GM23338 (cell line): ENCODE measurements around the gene CCDC91. TPM values are rescaled to one million over a fixed set of nuclear protein-coding genes. Genes with fewer than 3 reads are reported as not detected.

ENCODE experiments used
- ATAC-seq: fragments of 200-7000 bp; cut with Tn5 transposase; 3 replicates; pipeline ENCODE4 v1.9.1; 2020
- DNase-seq: peaks from one replicate; pipeline ENCODE4 v3.0.0-alpha.2; 2015; ENCODE audit warnings: low spot score
- H2AFZ ChIP-seq: fragments of 200-600 bp; sonication (generic); 2 replicates; pipeline ENCODE4 v1.8.0; 2016; ENCODE audit warnings: antibody characterized with exemption, mild to moderate bottlenecking, moderate library complexity
- H3F3A ChIP-seq: fragments of 200-600 bp; sonication (generic); replicated peaks from 2 replicates; pipeline ENCODE4 v1.8.0; 2017; ENCODE audit warnings: antibody characterized with exemption, mixed run types, low read depth
- H3K27ac ChIP-seq: fragments of 200-600 bp; sonication (generic); 2 replicates; pipeline ENCODE4 v1.6.1; 2016; ENCODE audit warnings: low read depth
- H3K27me3 ChIP-seq: fragments of 200-600 bp; sonication (generic); 2 replicates; pipeline ENCODE4 v1.8.0; 2016; ENCODE audit warnings: mild to moderate bottlenecking, mixed run types, moderate library complexity; ENCODE audit not compliant: insufficient read depth
- H3K36me3 ChIP-seq: fragments of 200-600 bp; sonication (generic); 2 replicates; pipeline ENCODE4 v1.8.0; 2016; ENCODE audit warnings: mild to moderate bottlenecking; ENCODE audit not compliant: insufficient read depth
- H3K4me1 ChIP-seq: fragments of 200-600 bp; sonication (generic); 2 replicates; pipeline ENCODE4 v1.8.0; 2016; ENCODE audit warnings: mild to moderate bottlenecking, moderate library complexity; ENCODE audit not compliant: insufficient read depth
- H3K4me2 ChIP-seq: fragments of 200-600 bp; sonication (generic); 2 replicates; pipeline ENCODE4 v1.7.1; 2017; ENCODE audit warnings: mixed run types
- H3K4me3 ChIP-seq: fragments of 200-600 bp; sonication (generic); 2 replicates; pipeline ENCODE4 v1.6.1; 2016; ENCODE audit warnings: mixed run types
- H3K79me2 ChIP-seq: fragments of 200-600 bp; sonication (generic); replicated peaks from 2 replicates; pipeline ENCODE4 v1.8.0; 2017; ENCODE audit warnings: mild to moderate bottlenecking; ENCODE audit not compliant: insufficient read depth
- H3K9me2 ChIP-seq: fragments of 200-600 bp; sonication (generic); 2 replicates; pipeline ENCODE4 v1.8.0; 2017; ENCODE audit not compliant: insufficient read depth
- H4K20me1 ChIP-seq: fragments of 200-600 bp; sonication (generic); replicated peaks from 2 replicates; pipeline ENCODE4 v1.8.0; 2017; ENCODE audit warnings: mild to moderate bottlenecking; ENCODE audit not compliant: insufficient read depth
- H3K27ac Mint-ChIP-seq: 2 replicates; pipeline ENCODE4 v1.8.0; 2020; ENCODE audit warnings: inconsistent platforms, mild to moderate bottlenecking, moderate library complexity, mixed read lengths
- H3K27me3 Mint-ChIP-seq: 3 replicates; pipeline ENCODE4 v1.8.0; 2022; ENCODE audit warnings: low read depth, mild to moderate bottlenecking, moderate library complexity, mixed read lengths, inconsistent platforms; ENCODE audit not compliant: insufficient read depth, poor library complexity
- H3K36me3 Mint-ChIP-seq: 3 replicates; pipeline ENCODE4 v1.8.0; 2021; ENCODE audit warnings: low read depth, mild to moderate bottlenecking, inconsistent platforms, moderate library complexity, mixed read lengths
- H3K4me1 Mint-ChIP-seq: 3 replicates; pipeline ENCODE4 v1.8.0; 2020; ENCODE audit warnings: mild to moderate bottlenecking, inconsistent platforms, mixed read lengths
- H3K4me3 Mint-ChIP-seq: 3 replicates; pipeline ENCODE4 v1.8.0; 2021; ENCODE audit warnings: moderate library complexity, mild to moderate bottlenecking, inconsistent platforms, mixed read lengths
- H3K9me3 Mint-ChIP-seq: 3 replicates; pipeline ENCODE4 v1.8.0; 2020; ENCODE audit warnings: moderate library complexity, mild to moderate bottlenecking, inconsistent platforms, mixed read lengths
- CREB1 ChIP-seq: fragments of 250-450 bp; sonication (Bioruptor Pico); IDR thresholded peaks from 2 replicates; pipeline ENCODE4 v1.5.0; 2020; ENCODE audit warnings: low read depth, mild to moderate bottlenecking, moderate library complexity
- EZH2 ChIP-seq: fragments of 200-600 bp; sonication (generic); IDR thresholded peaks from one replicate; pipeline ENCODE4 v1.8.0; 2017; ENCODE audit warnings: antibody characterized with exemption, mild to moderate bottlenecking, low read depth; ENCODE audit not compliant: unreplicated experiment
- EZH2phosphoT487 ChIP-seq: fragments of 200-600 bp; sonication (generic); IDR thresholded peaks from one replicate; pipeline ENCODE4 v1.8.1; 2018; ENCODE audit warnings: antibody characterized with exemption; ENCODE audit not compliant: unreplicated experiment
- JUNB ChIP-seq: IDR thresholded peaks from one replicate; pipeline ENCODE4 v1.6.1; 2016; ENCODE audit warnings: antibody characterized with exemption; ENCODE audit not compliant: unreplicated experiment
- NANOG ChIP-seq: IDR thresholded peaks from 2 replicates; pipeline ENCODE4 v1.6.1; 2016; ENCODE audit warnings: antibody characterized with exemption, borderline replicate concordance
- POLR2AphosphoS5 ChIP-seq: IDR thresholded peaks from 2 replicates; pipeline ENCODE4 v1.6.1; 2016; ENCODE audit warnings: antibody characterized with exemption, low read depth
- STAT1 ChIP-seq: IDR thresholded peaks from one replicate; pipeline ENCODE4 v1.6.1; 2016; ENCODE audit warnings: antibody characterized with exemption; ENCODE audit not compliant: unreplicated experiment
- ZNF114 ChIP-seq: fragments of 250-450 bp; sonication (Bioruptor Pico); IDR thresholded peaks from 2 replicates; pipeline ENCODE4 v1.5.0; 2020; ENCODE audit warnings: mild to moderate bottlenecking, moderate library complexity
- ZNF331 ChIP-seq: fragments of 250-450 bp; sonication (Bioruptor Pico); IDR thresholded peaks from 2 replicates; pipeline ENCODE4 v1.5.0; 2020; ENCODE audit warnings: low read depth, mild to moderate bottlenecking, moderate library complexity
- polyA plus RNA-seq: library from polyadenylated mRNA; unstranded; fragments of >200 nt; fragmentation: Nextera tagmentation; extraction: Ambion mirVana; gene quantifications from 2 replicates; pipeline ENCODE4 v1.2.1, GENCODE V29; 2016
- total RNA-seq: library from RNA; depleted of rRNA; stranded (reverse); fragments of >200 nt; shearing (Covaris generic); gene quantifications from 2 replicates; pipeline ENCODE4 v1.2.3, GENCODE V29; 2014
- TF ChIP-seq, protein P1 (sequence below): IDR thresholded peaks from 2 replicates; pipeline ENCODE4 v1.6.1; 2016; ENCODE audit warnings: antibody characterized with exemption
- TF ChIP-seq, protein P2 (sequence below): IDR thresholded peaks from one replicate; pipeline ENCODE4 v1.6.1; 2018; ENCODE audit warnings: antibody characterized with exemption; ENCODE audit not compliant: unreplicated experiment
- TF ChIP-seq, protein P3 (sequence below), 2 experiments: fragments of 200-600 bp in 1 of 2; sonication (generic) in 1 of 2; conservative IDR thresholded peaks; 2 replicates each; pipeline versions ENCODE4 v1.5.1 to v1.6.1; 2016 to 2017; ENCODE audit warnings: antibody characterized with exemption in 2 of 2, low read depth in 2 of 2, mild to moderate bottlenecking in 2 of 2, moderate library complexity in 1 of 2
- TF ChIP-seq, protein P4 (sequence below): fragments of 250-450 bp; sonication (Bioruptor Pico); IDR thresholded peaks from 2 replicates; pipeline ENCODE4 v1.5.0; 2020; ENCODE audit warnings: mild to moderate bottlenecking, moderate library complexity

The CCDC91 gene
- total and polyA plus RNA-seq, 2 experiments from 2014 or later = 24.7 to 48.7 TPM

DNA sequence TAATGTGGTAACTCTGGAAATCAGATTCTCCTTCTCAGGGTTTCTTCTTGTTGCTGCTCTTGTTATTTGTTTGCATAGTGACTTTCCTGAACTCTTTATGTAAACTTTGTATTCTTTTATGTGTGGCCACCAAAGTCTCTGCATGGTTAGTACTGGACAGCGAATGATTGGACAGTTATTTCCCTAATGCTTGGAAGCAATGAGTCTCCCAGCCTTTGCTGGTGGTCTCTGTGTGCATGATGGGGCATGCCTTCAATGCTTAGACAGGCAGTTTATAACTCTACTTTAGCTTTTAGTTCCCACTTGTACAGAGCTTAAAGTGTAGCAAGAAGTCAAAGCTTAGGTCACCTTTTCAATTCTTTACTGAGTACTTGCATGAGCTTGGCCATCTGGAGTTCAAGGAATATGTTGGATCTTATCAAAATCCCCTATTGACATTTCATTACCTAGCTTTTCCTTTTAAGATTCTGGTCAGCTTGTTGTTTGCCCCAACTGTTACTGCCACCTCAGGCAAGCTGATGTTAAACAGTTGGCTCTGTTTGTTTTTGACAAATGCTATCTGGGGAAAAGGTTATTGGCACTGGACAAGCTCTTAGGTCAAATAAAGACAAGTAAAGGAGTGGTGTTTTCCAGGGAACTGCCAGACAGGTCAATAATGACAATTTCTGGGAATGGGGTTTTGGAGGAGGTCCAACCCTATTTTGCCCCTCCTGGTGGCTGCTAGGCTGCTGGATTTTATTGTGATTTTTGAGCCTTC is 12.3 kb downstream of the CCDC91 start:
- Histone ChIP-seq H3K27me3 (no peaks in the 10 kb centered on the region), H3K9me2 (peaks cover 5% of the 10 kb centered on the region; the same call in 1 of the 2 replicates), H3K4me2 (no peak overlapping the region), H3K27ac (no peak overlapping the region), H3K4me3 (no peak overlapping the region), H4K20me1 (no peaks in the 10 kb centered on the region), H3K79me2 (peaks cover 84% of the 10 kb centered on the region), H3K36me3 (no peaks in the 10 kb centered on the region; the same call in 1 of the 2 replicates), H2AFZ (no peak overlapping the region), H3K4me1 (no peaks in the 10 kb centered on the region), H3F3A (no peaks in the 10 kb centered on the region)
- H3K9me3 Mint-ChIP-seq = peaks cover 52% of the 10 kb centered on the region
- no peaks in the 10 kb centered on the region for H3K27me3 Mint-ChIP-seq
- H3K4me1 Mint-ChIP-seq = no peaks in the 10 kb centered on the region
- ATAC-seq = no peak
- TF ChIP-seq, protein P1, sequence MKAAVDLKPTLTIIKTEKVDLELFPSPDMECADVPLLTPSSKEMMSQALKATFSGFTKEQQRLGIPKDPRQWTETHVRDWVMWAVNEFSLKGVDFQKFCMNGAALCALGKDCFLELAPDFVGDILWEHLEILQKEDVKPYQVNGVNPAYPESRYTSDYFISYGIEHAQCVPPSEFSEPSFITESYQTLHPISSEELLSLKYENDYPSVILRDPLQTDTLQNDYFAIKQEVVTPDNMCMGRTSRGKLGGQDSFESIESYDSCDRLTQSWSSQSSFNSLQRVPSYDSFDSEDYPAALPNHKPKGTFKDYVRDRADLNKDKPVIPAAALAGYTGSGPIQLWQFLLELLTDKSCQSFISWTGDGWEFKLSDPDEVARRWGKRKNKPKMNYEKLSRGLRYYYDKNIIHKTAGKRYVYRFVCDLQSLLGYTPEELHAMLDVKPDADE = no peak
- TF ChIP-seq CREB1 (CRISPR knock-in tag) = no peak
- TF ChIP-seq, protein P2, sequence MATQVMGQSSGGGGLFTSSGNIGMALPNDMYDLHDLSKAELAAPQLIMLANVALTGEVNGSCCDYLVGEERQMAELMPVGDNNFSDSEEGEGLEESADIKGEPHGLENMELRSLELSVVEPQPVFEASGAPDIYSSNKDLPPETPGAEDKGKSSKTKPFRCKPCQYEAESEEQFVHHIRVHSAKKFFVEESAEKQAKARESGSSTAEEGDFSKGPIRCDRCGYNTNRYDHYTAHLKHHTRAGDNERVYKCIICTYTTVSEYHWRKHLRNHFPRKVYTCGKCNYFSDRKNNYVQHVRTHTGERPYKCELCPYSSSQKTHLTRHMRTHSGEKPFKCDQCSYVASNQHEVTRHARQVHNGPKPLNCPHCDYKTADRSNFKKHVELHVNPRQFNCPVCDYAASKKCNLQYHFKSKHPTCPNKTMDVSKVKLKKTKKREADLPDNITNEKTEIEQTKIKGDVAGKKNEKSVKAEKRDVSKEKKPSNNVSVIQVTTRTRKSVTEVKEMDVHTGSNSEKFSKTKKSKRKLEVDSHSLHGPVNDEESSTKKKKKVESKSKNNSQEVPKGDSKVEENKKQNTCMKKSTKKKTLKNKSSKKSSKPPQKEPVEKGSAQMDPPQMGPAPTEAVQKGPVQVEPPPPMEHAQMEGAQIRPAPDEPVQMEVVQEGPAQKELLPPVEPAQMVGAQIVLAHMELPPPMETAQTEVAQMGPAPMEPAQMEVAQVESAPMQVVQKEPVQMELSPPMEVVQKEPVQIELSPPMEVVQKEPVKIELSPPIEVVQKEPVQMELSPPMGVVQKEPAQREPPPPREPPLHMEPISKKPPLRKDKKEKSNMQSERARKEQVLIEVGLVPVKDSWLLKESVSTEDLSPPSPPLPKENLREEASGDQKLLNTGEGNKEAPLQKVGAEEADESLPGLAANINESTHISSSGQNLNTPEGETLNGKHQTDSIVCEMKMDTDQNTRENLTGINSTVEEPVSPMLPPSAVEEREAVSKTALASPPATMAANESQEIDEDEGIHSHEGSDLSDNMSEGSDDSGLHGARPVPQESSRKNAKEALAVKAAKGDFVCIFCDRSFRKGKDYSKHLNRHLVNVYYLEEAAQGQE = no peak
- no peak for TF ChIP-seq ZNF114 (CRISPR knock-in tag)
- no peak for TF ChIP-seq NANOG
- TF ChIP-seq, protein P3, sequence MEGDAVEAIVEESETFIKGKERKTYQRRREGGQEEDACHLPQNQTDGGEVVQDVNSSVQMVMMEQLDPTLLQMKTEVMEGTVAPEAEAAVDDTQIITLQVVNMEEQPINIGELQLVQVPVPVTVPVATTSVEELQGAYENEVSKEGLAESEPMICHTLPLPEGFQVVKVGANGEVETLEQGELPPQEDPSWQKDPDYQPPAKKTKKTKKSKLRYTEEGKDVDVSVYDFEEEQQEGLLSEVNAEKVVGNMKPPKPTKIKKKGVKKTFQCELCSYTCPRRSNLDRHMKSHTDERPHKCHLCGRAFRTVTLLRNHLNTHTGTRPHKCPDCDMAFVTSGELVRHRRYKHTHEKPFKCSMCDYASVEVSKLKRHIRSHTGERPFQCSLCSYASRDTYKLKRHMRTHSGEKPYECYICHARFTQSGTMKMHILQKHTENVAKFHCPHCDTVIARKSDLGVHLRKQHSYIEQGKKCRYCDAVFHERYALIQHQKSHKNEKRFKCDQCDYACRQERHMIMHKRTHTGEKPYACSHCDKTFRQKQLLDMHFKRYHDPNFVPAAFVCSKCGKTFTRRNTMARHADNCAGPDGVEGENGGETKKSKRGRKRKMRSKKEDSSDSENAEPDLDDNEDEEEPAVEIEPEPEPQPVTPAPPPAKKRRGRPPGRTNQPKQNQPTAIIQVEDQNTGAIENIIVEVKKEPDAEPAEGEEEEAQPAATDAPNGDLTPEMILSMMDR (conservative IDR thresholded peaks at IDR 0.05; ENCODE audit: low read depth in 2 of 2) = no peak
- TF ChIP-seq POLR2AphosphoS5 = no peak
- TF ChIP-seq EZH2 = no peak
- no peak for TF ChIP-seq STAT1
- TF ChIP-seq JUNB = no peak
- TF ChIP-seq, protein P4, sequence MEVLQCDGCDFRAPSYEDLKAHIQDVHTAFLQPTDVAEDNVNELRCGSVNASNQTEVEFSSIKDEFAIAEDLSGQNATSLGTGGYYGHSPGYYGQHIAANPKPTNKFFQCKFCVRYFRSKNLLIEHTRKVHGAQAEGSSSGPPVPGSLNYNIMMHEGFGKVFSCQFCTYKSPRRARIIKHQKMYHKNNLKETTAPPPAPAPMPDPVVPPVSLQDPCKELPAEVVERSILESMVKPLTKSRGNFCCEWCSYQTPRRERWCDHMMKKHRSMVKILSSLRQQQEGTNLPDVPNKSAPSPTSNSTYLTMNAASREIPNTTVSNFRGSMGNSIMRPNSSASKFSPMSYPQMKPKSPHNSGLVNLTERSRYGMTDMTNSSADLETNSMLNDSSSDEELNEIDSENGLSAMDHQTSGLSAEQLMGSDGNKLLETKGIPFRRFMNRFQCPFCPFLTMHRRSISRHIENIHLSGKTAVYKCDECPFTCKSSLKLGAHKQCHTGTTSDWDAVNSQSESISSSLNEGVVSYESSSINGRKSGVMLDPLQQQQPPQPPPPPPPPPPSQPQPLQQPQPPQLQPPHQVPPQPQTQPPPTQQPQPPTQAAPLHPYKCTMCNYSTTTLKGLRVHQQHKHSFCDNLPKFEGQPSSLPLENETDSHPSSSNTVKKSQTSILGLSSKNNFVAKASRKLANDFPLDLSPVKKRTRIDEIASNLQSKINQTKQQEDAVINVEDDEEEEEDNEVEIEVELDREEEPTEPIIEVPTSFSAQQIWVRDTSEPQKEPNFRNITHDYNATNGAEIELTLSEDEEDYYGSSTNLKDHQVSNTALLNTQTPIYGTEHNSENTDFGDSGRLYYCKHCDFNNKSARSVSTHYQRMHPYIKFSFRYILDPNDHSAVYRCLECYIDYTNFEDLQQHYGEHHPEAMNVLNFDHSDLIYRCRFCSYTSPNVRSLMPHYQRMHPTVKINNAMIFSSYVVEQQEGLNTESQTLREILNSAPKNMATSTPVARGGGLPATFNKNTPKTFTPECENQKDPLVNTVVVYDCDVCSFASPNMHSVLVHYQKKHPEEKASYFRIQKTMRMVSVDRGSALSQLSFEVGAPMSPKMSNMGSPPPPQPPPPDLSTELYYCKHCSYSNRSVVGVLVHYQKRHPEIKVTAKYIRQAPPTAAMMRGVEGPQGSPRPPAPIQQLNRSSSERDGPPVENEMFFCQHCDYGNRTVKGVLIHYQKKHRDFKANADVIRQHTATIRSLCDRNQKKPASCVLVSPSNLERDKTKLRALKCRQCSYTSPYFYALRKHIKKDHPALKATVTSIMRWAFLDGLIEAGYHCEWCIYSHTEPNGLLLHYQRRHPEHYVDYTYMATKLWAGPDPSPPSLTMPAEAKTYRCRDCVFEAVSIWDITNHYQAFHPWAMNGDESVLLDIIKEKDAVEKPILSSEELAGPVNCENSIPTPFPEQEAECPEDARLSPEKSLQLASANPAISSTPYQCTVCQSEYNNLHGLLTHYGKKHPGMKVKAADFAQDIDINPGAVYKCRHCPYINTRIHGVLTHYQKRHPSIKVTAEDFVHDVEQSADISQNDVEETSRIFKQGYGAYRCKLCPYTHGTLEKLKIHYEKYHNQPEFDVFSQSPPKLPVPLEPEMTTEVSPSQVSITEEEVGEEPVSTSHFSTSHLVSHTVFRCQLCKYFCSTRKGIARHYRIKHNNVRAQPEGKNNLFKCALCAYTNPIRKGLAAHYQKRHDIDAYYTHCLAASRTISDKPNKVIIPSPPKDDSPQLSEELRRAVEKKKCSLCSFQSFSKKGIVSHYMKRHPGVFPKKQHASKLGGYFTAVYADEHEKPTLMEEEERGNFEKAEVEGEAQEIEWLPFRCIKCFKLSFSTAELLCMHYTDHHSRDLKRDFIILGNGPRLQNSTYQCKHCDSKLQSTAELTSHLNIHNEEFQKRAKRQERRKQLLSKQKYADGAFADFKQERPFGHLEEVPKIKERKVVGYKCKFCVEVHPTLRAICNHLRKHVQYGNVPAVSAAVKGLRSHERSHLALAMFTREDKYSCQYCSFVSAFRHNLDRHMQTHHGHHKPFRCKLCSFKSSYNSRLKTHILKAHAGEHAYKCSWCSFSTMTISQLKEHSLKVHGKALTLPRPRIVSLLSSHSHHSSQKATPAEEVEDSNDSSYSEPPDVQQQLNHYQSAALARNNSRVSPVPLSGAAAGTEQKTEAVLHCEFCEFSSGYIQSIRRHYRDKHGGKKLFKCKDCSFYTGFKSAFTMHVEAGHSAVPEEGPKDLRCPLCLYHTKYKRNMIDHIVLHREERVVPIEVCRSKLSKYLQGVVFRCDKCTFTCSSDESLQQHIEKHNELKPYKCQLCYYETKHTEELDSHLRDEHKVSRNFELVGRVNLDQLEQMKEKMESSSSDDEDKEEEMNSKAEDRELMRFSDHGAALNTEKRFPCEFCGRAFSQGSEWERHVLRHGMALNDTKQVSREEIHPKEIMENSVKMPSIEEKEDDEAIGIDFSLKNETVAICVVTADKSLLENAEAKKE = no peak
- no peak for TF ChIP-seq EZH2phosphoT487
- no peak for TF ChIP-seq ZNF331 (CRISPR knock-in tag)
- no peak overlapping the region for H3K4me3 Mint-ChIP-seq
- no peak for DNase-seq
- no peak overlapping the region for H3K27ac Mint-ChIP-seq
- peaks cover 60% of the 10 kb centered on the region for H3K36me3 Mint-ChIP-seq
